GM23248 (cell line): ENCODE results near the gene HYCC2. TPM values are rescaled to one million over a fixed set of nuclear protein-coding genes. Genes with fewer than 3 reads are reported as not detected.

ENCODE experiments used
- DNase-seq: peaks from one replicate; pipeline ENCODE4 v3.0.0-alpha.2; 2015
- H2AFZ ChIP-seq: fragments of 200-600 bp; sonication (generic); 2 replicates; pipeline ENCODE4 v1.6.1; 2016; ENCODE audit warnings: antibody characterized with exemption
- H3F3A ChIP-seq: fragments of 200-600 bp; sonication (generic); 2 replicates; pipeline ENCODE4 v1.6.1; 2016; ENCODE audit warnings: mild to moderate bottlenecking, antibody characterized with exemption, mixed run types; ENCODE audit not compliant: insufficient read depth
- H3K27ac ChIP-seq: fragments of 200-600 bp; sonication (generic); 2 replicates; pipeline ENCODE4 v1.5.1; 2016; ENCODE audit warnings: mild to moderate bottlenecking
- H3K27me3 ChIP-seq: fragments of 200-600 bp; sonication (generic); replicated peaks from 2 replicates; pipeline ENCODE4 v1.6.1; 2016; ENCODE audit warnings: mild to moderate bottlenecking; ENCODE audit not compliant: insufficient read depth
- H3K36me3 ChIP-seq: fragments of 200-600 bp; sonication (generic); 2 replicates; pipeline ENCODE4 v1.6.1; 2016; ENCODE audit warnings: low read depth, mild to moderate bottlenecking
- H3K4me1 ChIP-seq: fragments of 200-600 bp; sonication (generic); 2 replicates; pipeline ENCODE4 v1.6.1; 2016; ENCODE audit warnings: mild to moderate bottlenecking; ENCODE audit not compliant: insufficient read depth
- H3K4me2 ChIP-seq: fragments of 200-600 bp; sonication (generic); one replicate; pipeline ENCODE4 v1.6.1; 2016; ENCODE audit warnings: mild to moderate bottlenecking; ENCODE audit not compliant: unreplicated experiment
- H3K4me3 ChIP-seq: fragments of 200-600 bp; sonication (generic); 2 replicates; pipeline ENCODE4 v1.5.1; 2016; ENCODE audit warnings: mild to moderate bottlenecking
- H3K79me2 ChIP-seq: fragments of 200-600 bp; sonication (generic); 2 replicates; pipeline ENCODE4 v1.6.1; 2016; ENCODE audit warnings: mild to moderate bottlenecking; ENCODE audit not compliant: insufficient read depth
- H3K9ac ChIP-seq: fragments of 200-600 bp; sonication (generic); 2 replicates; pipeline ENCODE4 v1.6.1; 2016; ENCODE audit warnings: mild to moderate bottlenecking
- H3K9me2 ChIP-seq: fragments of 200-600 bp; sonication (generic); 2 replicates; pipeline ENCODE4 v1.6.1; 2016; ENCODE audit warnings: mixed run types, mild to moderate bottlenecking, moderate library complexity; ENCODE audit not compliant: insufficient read depth
- H3K9me3 ChIP-seq: fragments of 200-600 bp; sonication (generic); one replicate; pipeline ENCODE4 v1.6.1; 2017; ENCODE audit warnings: low read depth
- H4K20me1 ChIP-seq: fragments of 200-600 bp; sonication (generic); 2 replicates; pipeline ENCODE4 v1.6.0; 2016; ENCODE audit not compliant: insufficient read depth
- EZH2 ChIP-seq: fragments of 200-600 bp; sonication (generic); IDR thresholded peaks from 2 replicates; pipeline ENCODE4 v1.6.1; 2018; ENCODE audit warnings: antibody characterized with exemption, mild to moderate bottlenecking; ENCODE audit not compliant: insufficient read depth, poor library complexity, severe bottlenecking
- EZH2phosphoT487 ChIP-seq: fragments of 200-600 bp; sonication (generic); IDR thresholded peaks from 2 replicates; pipeline ENCODE4 v1.6.1; 2018; ENCODE audit warnings: antibody characterized with exemption, moderate library complexity, mild to moderate bottlenecking, low read depth; ENCODE audit not compliant: insufficient read depth
- WGBS, 2 experiments: methylation state at CpG; one replicate each; pipeline ENCODE4 v1.1.6; 2015 to 2017; ENCODE audit warnings: low lambda C conversion rate in 2 of 2, low coverage in 1 of 2; ENCODE audit errors: missing lambda C conversion rate in 2 of 2; 5-methylcytosine and 5-hydroxymethylcytosine counted together
- in situ Hi-C: fragments of 300-500 bp; cut with MboI; formaldehyde crosslinking; loops from 2 replicates; pipeline ENCODE4 v1.15.0; 2020
- polyA plus RNA-seq: library from polyadenylated mRNA; unstranded; fragments of >200 nt; fragmentation: Nextera tagmentation; extraction: Ambion mirVana; gene quantifications from 2 replicates; pipeline ENCODE4 v1.2.1, GENCODE V29; 2016
- total RNA-seq: library from RNA; depleted of rRNA; stranded (reverse); fragments of >200 nt; shearing (Covaris generic); gene quantifications from 2 replicates; pipeline ENCODE4 v1.2.3, GENCODE V29; 2014

The HYCC2 gene
- total and polyA plus RNA-seq, 2 experiments from 2014 or later: 5.7 to 7.0 TPM

DNA sequence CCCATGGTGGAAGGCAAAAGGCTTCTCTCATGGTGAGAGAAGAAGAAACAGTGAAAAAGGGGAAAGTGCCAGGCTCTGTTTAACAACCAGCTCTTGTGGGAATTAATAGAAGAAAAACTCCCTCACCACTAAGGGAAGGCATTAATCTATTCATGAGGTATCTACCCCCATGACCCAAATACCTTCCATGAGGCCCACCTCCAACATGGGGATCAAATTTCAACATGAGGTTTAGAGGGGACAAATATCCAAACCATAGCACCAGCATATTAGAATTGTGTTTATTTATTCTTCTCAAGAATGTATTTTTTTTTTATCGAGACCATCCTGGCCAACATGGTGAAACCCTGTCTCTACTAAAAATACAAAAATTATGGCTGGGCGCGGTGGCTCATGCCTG, 39.6 kb upstream of the HYCC2 start:
- TF ChIP-seq EZH2phosphoT487 (no peak), EZH2 (no peak)
- Histone ChIP-seq H3K4me1 (peaks cover 16% of the 10 kb centered on the region), H3K27me3 (no peaks in the 10 kb centered on the region), H3K79me2 (peaks cover 16% of the 10 kb centered on the region), H4K20me1 (no peaks in the 10 kb centered on the region), H3K9ac (no peak overlapping the region), H2AFZ (no peak overlapping the region), H3K4me3 (no peak overlapping the region), H3K9me2 (no peaks in the 10 kb centered on the region), H3K27ac (no peak overlapping the region), H3F3A (no peaks in the 10 kb centered on the region), H3K4me2 (no peak overlapping the region), H3K36me3 (no peaks in the 10 kb centered on the region), H3K9me3 (no peaks in the 10 kb centered on the region)
- in situ Hi-C loops: no loop called here
- WGBS, 2 experiments: 98 to 100% methylated on average over 3 of the region's 3 CpGs
- no peak for DNase-seq

DNA sequence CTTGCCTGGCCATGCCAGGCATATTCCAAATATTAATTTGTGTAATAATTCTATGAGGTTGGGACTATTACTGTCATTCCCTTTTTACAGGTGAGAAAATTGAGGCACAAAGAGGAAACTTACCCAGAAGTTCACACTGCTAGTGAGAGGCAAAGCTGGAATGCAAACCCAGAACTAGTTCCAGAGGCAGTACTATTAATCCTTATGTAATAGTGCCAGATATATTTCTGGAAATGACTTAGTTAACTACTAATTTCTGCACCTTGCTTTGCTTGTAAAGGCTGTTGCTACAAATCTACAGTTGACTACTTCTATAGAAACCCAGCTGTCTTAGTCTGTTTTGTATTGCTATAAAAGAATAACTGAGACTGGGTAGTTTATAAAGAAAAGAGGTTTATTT, 39.1 kb upstream of the HYCC2 start:
- no peaks in the 10 kb centered on the region for H3F3A ChIP-seq
- H3K27ac ChIP-seq: no peak overlapping the region
- peaks cover 14% of the 10 kb centered on the region for H3K4me1 ChIP-seq
- DNase-seq: no peak
- TF ChIP-seq EZH2phosphoT487 (no peak), EZH2 (no peak)
- H2AFZ ChIP-seq: no peak overlapping the region
- H3K4me2 ChIP-seq: no peak overlapping the region
- no peaks in the 10 kb centered on the region for H3K27me3 ChIP-seq
- no peaks in the 10 kb centered on the region for H3K9me2 ChIP-seq
- H3K36me3 ChIP-seq: no peaks in the 10 kb centered on the region
- H3K4me3 ChIP-seq: no peak overlapping the region
- no peak overlapping the region for H3K9ac ChIP-seq
- H3K79me2 ChIP-seq: peaks cover 15% of the 10 kb centered on the region
- no peaks in the 10 kb centered on the region for H3K9me3 ChIP-seq
- H4K20me1 ChIP-seq: no peaks in the 10 kb centered on the region
- in situ Hi-C loops: no loop called here

DNA sequence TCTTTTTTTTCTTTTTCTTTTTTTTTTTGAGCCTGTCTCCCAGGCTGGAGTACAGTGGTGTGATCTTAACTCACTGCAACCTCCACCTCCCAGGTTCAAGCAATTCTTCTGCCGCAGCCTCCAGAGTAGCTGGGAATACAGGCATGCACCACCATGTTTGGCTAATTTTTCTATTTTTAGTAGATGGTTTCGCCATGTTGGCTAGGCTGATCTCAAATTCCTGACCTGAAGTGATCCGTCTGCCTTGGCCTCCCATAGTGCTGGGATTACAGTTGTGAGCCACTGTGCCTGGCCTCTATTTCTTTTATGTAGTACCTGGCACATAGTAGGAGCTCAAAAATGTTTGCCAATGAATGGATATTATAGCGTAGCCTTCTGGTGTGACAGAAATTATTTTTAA, 37.7 kb upstream of the HYCC2 start:
- no peaks in the 10 kb centered on the region for H3F3A ChIP-seq
- no peaks in the 10 kb centered on the region for H3K9me2 ChIP-seq
- H3K27ac ChIP-seq: no peak overlapping the region
- no peak overlapping the region for H3K4me2 ChIP-seq
- in situ Hi-C loops: no loop called here
- no peak overlapping the region for H2AFZ ChIP-seq
- no peaks in the 10 kb centered on the region for H3K27me3 ChIP-seq
- no peak for DNase-seq
- H3K79me2 ChIP-seq: peaks cover under 1% of the 10 kb centered on the region; the same call in 1 of the 2 replicates
- 0 out of 2 replicates have a peak, but pooled peaks cover under 1% of the 10 kb centered on the region for H3K4me1 ChIP-seq
- no peaks in the 10 kb centered on the region for H3K9me3 ChIP-seq
- no peak overlapping the region for H3K4me3 ChIP-seq
- H4K20me1 ChIP-seq: no peaks in the 10 kb centered on the region
- TF ChIP-seq EZH2: no peak
- TF ChIP-seq EZH2phosphoT487: no peak
- no peaks in the 10 kb centered on the region for H3K36me3 ChIP-seq
- WGBS, 2 experiments: 95 to 96% methylated on average over 4 of the region's 4 CpGs
- H3K9ac ChIP-seq: no peak overlapping the region

DNA sequence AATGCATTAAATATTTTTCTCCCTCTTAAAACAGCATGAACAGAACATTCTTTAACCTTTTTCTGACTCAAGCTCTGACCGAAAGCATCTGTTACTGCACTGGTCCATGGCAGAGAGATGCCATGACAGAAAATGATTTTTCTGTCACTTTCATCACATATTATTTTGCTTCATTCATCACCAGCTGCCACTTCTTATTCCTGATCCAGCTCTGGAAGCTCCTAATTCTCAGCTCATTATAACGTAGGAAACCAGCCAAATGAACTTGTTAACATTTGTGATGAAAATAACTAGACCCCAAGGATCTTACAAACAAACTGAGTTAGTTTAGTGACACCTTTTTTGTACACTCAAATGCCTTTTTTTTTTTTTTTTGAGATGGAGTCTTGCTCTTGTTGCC, 36.9 kb upstream of the HYCC2 start:
- no peak for DNase-seq
- in situ Hi-C loops: no loop called here
- 67 to 71% methylated on average over 2 of the region's 2 CpGs for WGBS, 2 experiments

DNA sequence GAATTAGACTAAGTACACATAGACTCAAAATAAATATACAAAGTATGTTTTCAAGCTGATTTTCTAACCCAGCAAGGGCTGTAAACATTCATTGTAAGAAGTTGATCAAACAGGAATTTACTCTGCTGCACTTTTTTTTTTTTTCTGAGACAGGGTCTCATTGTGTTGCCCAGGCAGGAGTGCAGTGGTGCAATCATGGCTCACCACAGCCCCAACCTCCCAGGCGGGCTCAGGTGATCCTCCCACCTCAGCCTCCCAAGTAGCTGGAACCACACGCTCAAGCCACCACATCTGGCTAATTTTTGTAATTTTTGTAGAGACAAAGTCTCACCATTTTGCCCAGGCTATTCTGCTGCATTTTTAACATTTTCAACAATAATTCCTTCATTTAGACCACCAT, 36.2 kb upstream of the HYCC2 start:
- Histone ChIP-seq H3K9me2 (no peaks in the 10 kb centered on the region), H3K27me3 (no peaks in the 10 kb centered on the region), H3K9ac (no peak overlapping the region), H2AFZ (no peak overlapping the region), H4K20me1 (no peaks in the 10 kb centered on the region), H3K9me3 (no peaks in the 10 kb centered on the region), H3K27ac (no peak overlapping the region), H3K4me1 (no peaks in the 10 kb centered on the region), H3F3A (no peaks in the 10 kb centered on the region), H3K4me3 (no peak overlapping the region), H3K36me3 (no peaks in the 10 kb centered on the region), H3K79me2 (no peaks in the 10 kb centered on the region), H3K4me2 (no peak overlapping the region)
- no peak for DNase-seq
- in situ Hi-C loops: no loop called here
- TF ChIP-seq EZH2 (no peak), EZH2phosphoT487 (no peak)
- 95 to 97% methylated on average over 2 of the region's 2 CpGs for WGBS, 2 experiments

More for the DNA sequence above, 36.9 kb upstream of the HYCC2 start:
- Histone ChIP-seq H3K9me3 (no peaks in the 10 kb centered on the region), H3K36me3 (no peaks in the 10 kb centered on the region), H2AFZ (no peak overlapping the region), H3K4me1 (no peaks in the 10 kb centered on the region), H3K9me2 (no peaks in the 10 kb centered on the region), H3K79me2 (no peaks in the 10 kb centered on the region), H3K27me3 (no peaks in the 10 kb centered on the region), H3K4me3 (no peak overlapping the region), H3F3A (no peaks in the 10 kb centered on the region), H3K4me2 (no peak overlapping the region), H4K20me1 (no peaks in the 10 kb centered on the region), H3K27ac (no peak overlapping the region), H3K9ac (no peak overlapping the region)
- TF ChIP-seq EZH2 (no peak), EZH2phosphoT487 (no peak)
